Measurements from ENCODE around the gene PPP4R4. TPM values are rescaled to one million over a fixed set of nuclear protein-coding genes. Genes with fewer than 3 reads are reported as not detected.

The PPP4R4 gene
- polyA plus RNA-seq, 3 donors = 0.08 TPM; not detected in 2

GRCh38 chr14:94139421-94139820 is 34.7 kb upstream of the PPP4R4 start:
- Histone ChIP-seq H3K9ac (ENCODE audit: insufficient read depth, low read length, poor library complexity, severe bottlenecking) (no peak overlapping the region), H3K4me2 (replicated peaks; ENCODE audit: extremely low read depth, low read length, poor library complexity, severe bottlenecking) (no peak overlapping the region), H3K79me2 (ENCODE audit: insufficient read depth, low read length) (no peaks in the 10 kb centered on the region), H3K9me3 (replicated peaks in 1 of 2; ENCODE audit: control insufficient read depth in 1 of 2, insufficient read depth in 1 of 2, low read length in 2 of 2) (peaks cover 0 to 5% of the 10 kb centered on the region in 2 donors), H3K36me3 (replicated peaks in 1 of 2; ENCODE audit: control insufficient read depth in 1 of 2, insufficient read depth in 2 of 2, low read length in 2 of 2) (no peaks in the 10 kb centered on the region), H3K4me1 (ENCODE audit: control insufficient read depth in 1 of 2, insufficient read depth in 2 of 2, low read length in 2 of 2) (peaks cover under 1 to 1% of the 10 kb centered on the region in 2 donors), H2AFZ (ENCODE audit: insufficient read depth, low read depth, low read length, poor library complexity, severe bottlenecking) (no peak overlapping the region), H3K27ac (ENCODE audit: low read depth in 1 of 2, low read length in 2 of 2) (no peak overlapping the region), H3K27me3 (ENCODE audit: control insufficient read depth in 2 of 2, insufficient read depth in 2 of 2, low read length in 2 of 2) (no peaks in the 10 kb centered on the region), H3K4me3 (replicated peaks in 1 of 3; ENCODE audit: low read depth in 2 of 3, low read length in 3 of 3) (no peak overlapping the region), H4K20me1 (ENCODE audit: insufficient read depth, low read length) (no peaks in the 10 kb centered on the region)
- no peak for DNase-seq
- Mint-ChIP-seq H3K36me3 (no peaks in the 10 kb centered on the region), H3K27ac (no peak overlapping the region), H3K4me1 (peaks cover 4% of the 10 kb centered on the region), H3K9me3 (peaks cover 4 to 13% (median 8%) of the 10 kb centered on the region in 7 donors), H3K27me3 (ENCODE audit: low read depth in 3 of 3) (peaks cover 0 to 12% (median 10%) of the 10 kb centered on the region in 3 donors), H3K4me3 (no peak overlapping the region)
- WGBS (ENCODE audit: insufficient coverage) = 94% methylated on average over 3 of the region's 5 CpGs
- intact Hi-C loops (cut with micrococcal nuclease) = loop anchor here in 1 of 2 donors (5.0 kb wide), 1 partner anchor 102 kb away; no protein-coding TSS in a partner anchor
- TF ChIP-seq, protein P1, sequence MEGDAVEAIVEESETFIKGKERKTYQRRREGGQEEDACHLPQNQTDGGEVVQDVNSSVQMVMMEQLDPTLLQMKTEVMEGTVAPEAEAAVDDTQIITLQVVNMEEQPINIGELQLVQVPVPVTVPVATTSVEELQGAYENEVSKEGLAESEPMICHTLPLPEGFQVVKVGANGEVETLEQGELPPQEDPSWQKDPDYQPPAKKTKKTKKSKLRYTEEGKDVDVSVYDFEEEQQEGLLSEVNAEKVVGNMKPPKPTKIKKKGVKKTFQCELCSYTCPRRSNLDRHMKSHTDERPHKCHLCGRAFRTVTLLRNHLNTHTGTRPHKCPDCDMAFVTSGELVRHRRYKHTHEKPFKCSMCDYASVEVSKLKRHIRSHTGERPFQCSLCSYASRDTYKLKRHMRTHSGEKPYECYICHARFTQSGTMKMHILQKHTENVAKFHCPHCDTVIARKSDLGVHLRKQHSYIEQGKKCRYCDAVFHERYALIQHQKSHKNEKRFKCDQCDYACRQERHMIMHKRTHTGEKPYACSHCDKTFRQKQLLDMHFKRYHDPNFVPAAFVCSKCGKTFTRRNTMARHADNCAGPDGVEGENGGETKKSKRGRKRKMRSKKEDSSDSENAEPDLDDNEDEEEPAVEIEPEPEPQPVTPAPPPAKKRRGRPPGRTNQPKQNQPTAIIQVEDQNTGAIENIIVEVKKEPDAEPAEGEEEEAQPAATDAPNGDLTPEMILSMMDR (IDR thresholded peaks at IDR 0.05) = no peak

DNA sequence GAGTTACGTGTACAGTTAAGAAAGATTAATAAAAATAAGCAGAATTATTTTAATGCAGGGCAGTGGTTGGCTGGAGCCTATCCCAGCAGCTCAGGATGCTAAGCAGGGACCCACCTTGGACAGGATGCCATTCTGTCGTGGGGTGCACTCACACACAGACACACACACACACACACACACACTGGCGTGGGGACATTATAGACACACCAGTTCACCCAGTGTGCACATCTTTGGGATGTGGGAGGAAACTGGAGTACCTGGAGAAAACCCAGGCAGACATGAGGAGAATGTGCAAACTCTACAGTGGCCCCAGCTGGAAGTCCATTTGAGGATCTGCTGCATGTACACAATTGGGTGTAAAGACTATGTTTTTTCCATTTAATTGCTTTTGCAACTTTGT is 31.9 kb upstream of the PPP4R4 start:
- TF ChIP-seq, protein P1 (IDR thresholded peaks at IDR 0.05) = no peak
- no peak overlapping the region for H3K4me3 Mint-ChIP-seq
- peaks cover 0 to 11% (median under 1%) of the 10 kb centered on the region in 3 donors for H3K27me3 Mint-ChIP-seq (ENCODE audit: low read depth in 3 of 3)
- peaks cover 13% of the 10 kb centered on the region for H3K4me1 Mint-ChIP-seq
- H3K79me2 ChIP-seq (ENCODE audit: insufficient read depth, low read length) = no peaks in the 10 kb centered on the region
- no peak overlapping the region for H3K4me3 ChIP-seq (replicated peaks in 1 of 3; ENCODE audit: low read depth in 2 of 3, low read length in 3 of 3)
- no peaks in the 10 kb centered on the region for H4K20me1 ChIP-seq (ENCODE audit: insufficient read depth, low read length)
- H2AFZ ChIP-seq (ENCODE audit: insufficient read depth, low read depth, low read length, poor library complexity, severe bottlenecking) = no peak overlapping the region
- intact Hi-C loops (cut with micrococcal nuclease) = no loop called here
- H3K9me3 Mint-ChIP-seq = peaks cover 0 to 1% (median 0%) of the 10 kb centered on the region in 7 donors
- H3K36me3 Mint-ChIP-seq = no peaks in the 10 kb centered on the region
- H3K4me1 ChIP-seq (ENCODE audit: control insufficient read depth in 1 of 2, insufficient read depth in 2 of 2, low read length in 2 of 2) = peaks cover 8% of the 10 kb centered on the region in 2 donors
- H3K27me3 ChIP-seq (ENCODE audit: control insufficient read depth in 2 of 2, insufficient read depth in 2 of 2, low read length in 2 of 2) = no peaks in the 10 kb centered on the region
- no peak overlapping the region for H3K4me2 ChIP-seq (replicated peaks; ENCODE audit: extremely low read depth, low read length, poor library complexity, severe bottlenecking)
- no peak overlapping the region for H3K27ac Mint-ChIP-seq
- H3K9ac ChIP-seq (ENCODE audit: insufficient read depth, low read length, poor library complexity, severe bottlenecking) = no peak overlapping the region
- DNase-seq = no peak
- no peak overlapping the region for H3K27ac ChIP-seq (ENCODE audit: low read depth in 1 of 2, low read length in 2 of 2)
- no peaks in the 10 kb centered on the region for H3K9me3 ChIP-seq (replicated peaks in 1 of 2; ENCODE audit: control insufficient read depth in 1 of 2, insufficient read depth in 1 of 2, low read length in 2 of 2)
- H3K36me3 ChIP-seq (replicated peaks in 1 of 2; ENCODE audit: control insufficient read depth in 1 of 2, insufficient read depth in 2 of 2, low read length in 2 of 2) = no peaks in the 10 kb centered on the region
- WGBS (ENCODE audit: insufficient coverage) = no CpG with 5 or more reads among the region's 3 CpGs

Data from CD14-positive monocyte (primary cell).